ENCODE measurements around the gene STK38L.
"Not testable (repeated sequence)": the region's sequence is repeated elsewhere in the genome, so short reads cannot be mapped to it uniquely, and the experiment has no call there.

Gene STK38L

GRCh38 chr12:27221625-27222387, 22.3 kb upstream of the STK38L start:
- H3K4me3 ChIP-seq (ENCODE audit: low read depth, low read length) = no peak overlapping the region
- DNase-seq (ENCODE audit: low read depth) = no peak

- H3K4me3 ChIP-seq (ENCODE audit: low read depth, low read length) = no peak overlapping the region
- no peak for DNase-seq (ENCODE audit: low read depth)
Measured at GRCh38 chr12:27226407-27226929, 17.6 kb upstream of the STK38L start.

GRCh38 chr12:27229367-27229766, 14.7 kb upstream of the STK38L start:
- DNase-seq (ENCODE audit: low read depth) = no peak

DNA sequence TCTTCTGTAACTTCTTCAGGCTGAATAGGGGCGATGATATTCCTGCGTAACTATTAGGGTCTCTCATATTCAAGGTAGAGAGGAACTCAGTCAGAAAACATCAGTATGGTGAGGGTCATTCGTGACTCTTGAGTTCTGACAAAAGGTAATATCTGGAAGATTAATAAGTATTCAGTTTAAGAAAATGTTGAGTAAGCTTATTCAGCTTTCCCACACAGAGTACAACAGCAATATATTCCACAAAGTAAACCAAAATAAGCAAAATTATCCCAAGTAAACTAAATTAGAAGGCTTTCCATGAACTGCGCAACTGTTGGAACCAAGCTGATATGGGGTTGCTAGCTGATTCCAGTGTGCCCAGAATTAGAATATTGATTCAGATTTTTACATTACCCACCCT, 12.7 kb upstream of the STK38L start:
- not testable (repeated sequence) for H3K4me3 ChIP-seq (ENCODE audit: low read depth, low read length); DNase-seq (ENCODE audit: low read depth)

More at GRCh38 chr12:27229367-27229766, 14.7 kb upstream of the STK38L start:
- no peak overlapping the region for H3K4me3 ChIP-seq (ENCODE audit: low read depth, low read length)

DNA sequence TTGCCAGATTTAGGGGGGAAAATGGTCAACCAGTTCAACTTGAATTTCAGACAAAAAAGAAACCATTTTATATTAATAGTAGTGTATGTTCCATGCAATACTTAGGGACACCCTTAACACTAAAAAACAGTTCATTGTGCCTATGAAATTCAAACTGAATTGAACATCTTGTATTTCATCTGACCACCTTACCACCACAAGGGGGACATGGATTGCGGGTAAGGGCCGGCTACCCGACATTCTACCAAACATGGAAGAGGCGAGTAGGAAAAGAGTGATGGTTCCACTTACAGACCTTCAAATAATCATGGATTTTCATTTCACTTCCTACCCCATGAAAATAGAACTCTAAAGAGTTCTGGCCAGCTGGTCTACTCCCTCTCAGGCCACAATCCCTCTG, 10.3 kb upstream of the STK38L start:
- no peak overlapping the region for H3K4me3 ChIP-seq (ENCODE audit: low read depth, low read length)
- DNase-seq (ENCODE audit: low read depth) = no peak

DNA sequence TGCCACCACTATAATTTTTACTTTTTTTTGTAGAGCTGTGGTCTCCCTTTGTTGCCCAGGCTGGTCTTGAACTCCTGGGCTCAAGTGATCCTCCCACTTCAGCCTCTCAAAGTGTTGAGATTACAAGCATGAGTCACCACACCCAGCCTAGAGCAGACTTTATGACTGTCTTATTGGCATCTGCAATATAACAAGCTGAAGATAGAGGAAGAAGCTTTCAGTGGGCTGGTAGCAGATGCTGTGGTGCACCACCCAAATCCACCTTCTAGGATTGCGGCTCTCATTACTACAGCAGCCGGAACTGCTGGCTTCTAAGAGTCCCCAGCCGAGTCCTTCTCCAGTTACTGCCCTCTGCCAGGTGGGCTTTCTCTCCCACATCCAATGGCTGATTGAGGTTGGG, 7.6 kb upstream of the STK38L start:
- H3K4me3 ChIP-seq (ENCODE audit: low read depth, low read length) = no peak overlapping the region
- DNase-seq (ENCODE audit: low read depth) = no peak

- no peak overlapping the region for H3K4me3 ChIP-seq (ENCODE audit: low read depth, low read length)
- DNase-seq (ENCODE audit: low read depth) = no peak
Measured at GRCh38 chr12:27237790-27238771, 6.0 kb upstream of the STK38L start.

- no peak overlapping the region for H3K4me3 ChIP-seq (ENCODE audit: low read depth, low read length)
- no peak for DNase-seq (ENCODE audit: low read depth)
Measured at GRCh38 chr12:27243006-27243405, 1.1 kb upstream of the STK38L start.

- DNase-seq (ENCODE audit: low read depth) = no peak
- peak overlapping the region; percentile 86 for H3K4me3 ChIP-seq (ENCODE audit: low read depth, low read length)
Measured at GRCh38 chr12:27244689-27245488, 803 bp downstream of the STK38L start.

DNA sequence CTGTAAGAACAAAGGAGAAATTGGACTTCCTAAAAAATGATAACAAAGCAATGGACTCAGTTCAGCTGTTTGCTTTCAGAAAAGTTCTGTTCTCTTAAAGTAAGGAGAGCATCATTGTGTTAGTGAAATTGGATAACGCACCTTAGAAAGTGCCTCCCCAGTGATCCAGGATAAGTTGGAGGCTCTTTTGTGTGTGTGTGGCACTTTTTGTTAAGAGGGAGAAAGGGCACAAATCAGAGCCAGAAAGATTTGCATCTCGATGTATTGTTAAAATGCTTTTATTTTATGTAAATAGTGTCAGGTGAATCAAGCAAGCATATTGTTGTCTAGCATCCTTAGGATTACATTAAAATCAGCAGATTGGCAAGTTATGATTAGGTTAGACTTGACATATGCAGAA, 2.1 kb downstream of the STK38L start:
- H3K4me3 ChIP-seq (ENCODE audit: low read depth, low read length) = peak overlapping the region; percentile 11
- no peak for DNase-seq (ENCODE audit: low read depth)

GRCh38 chr12:27246774-27247173, 2.7 kb downstream of the STK38L start:
- no peak overlapping the region for H3K4me3 ChIP-seq (ENCODE audit: low read depth, low read length)
- no peak for DNase-seq (ENCODE audit: low read depth)

- no peak for DNase-seq (ENCODE audit: low read depth)
- H3K4me3 ChIP-seq (ENCODE audit: low read depth, low read length) = no peak overlapping the region
Measured at GRCh38 chr12:27252934-27253333, 8.8 kb downstream of the STK38L start.

GRCh38 chr12:27253347-27253746, 9.3 kb downstream of the STK38L start:
- no peak for DNase-seq (ENCODE audit: low read depth)
- H3K4me3 ChIP-seq (ENCODE audit: low read depth, low read length) = no peak overlapping the region

DNA sequence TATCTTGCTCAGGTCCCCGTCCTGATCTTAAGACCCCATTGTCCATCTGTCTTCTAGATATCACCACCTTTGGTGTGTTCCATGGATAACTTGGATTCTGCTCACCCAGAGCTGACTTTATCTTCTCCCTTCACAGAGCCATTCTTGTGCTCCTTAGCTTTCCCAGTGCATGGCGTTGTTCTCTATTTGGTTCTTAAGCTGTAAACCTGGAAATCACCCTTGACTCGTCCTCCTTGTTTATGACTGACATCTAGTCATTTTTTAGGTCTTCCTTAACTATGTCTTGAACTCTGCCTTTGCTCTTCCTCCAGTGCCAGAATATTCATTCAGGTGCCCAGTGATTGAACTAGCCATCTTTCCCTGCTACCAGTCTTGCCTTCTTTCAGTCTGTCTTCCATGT, 11.7 kb downstream of the STK38L start:
- DNase-seq (ENCODE audit: low read depth) = no peak
- no peak overlapping the region for H3K4me3 ChIP-seq (ENCODE audit: low read depth, low read length)

DNA sequence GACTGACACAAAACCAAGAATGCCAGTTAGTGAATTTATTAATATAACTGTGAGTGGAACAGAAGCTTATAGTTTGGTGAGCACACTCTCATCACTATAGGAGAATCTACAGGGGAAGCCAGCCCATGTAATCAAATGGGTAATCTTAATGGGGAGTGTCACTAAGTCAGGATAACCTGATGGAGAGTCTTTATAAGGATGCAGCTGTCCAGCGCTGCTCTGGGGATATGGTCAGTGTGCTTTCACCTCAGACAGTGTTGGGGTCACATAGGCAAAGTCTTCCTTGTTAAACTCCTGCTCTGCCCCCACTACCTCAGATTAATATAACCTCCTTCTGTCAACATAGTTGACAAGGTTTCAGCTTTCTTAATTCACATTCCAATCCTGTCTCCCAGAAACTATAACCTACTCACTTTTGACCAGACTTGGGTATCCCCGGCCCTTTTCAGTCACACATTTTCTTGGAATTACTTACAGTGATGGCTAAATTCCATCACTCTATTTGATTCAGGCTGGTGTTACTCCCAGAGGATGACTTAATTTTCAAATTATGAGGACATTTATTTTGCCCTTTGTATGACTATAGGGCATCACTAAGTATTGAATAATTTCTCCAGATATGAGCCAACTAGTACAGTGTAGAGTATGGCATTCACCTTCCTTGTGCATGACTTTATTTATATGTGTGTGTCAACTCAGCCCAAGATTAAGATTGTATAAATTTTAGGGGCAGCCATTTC, 13.2 kb downstream of the STK38L start:
- H3K4me3 ChIP-seq (ENCODE audit: low read depth, low read length) = no peak overlapping the region
- DNase-seq (ENCODE audit: low read depth) = no peak

- H3K4me3 ChIP-seq (ENCODE audit: low read depth, low read length) = no peak overlapping the region
- DNase-seq (ENCODE audit: low read depth) = no peak
Measured at GRCh38 chr12:27260746-27261145, 16.7 kb downstream of the STK38L start.

DNA sequence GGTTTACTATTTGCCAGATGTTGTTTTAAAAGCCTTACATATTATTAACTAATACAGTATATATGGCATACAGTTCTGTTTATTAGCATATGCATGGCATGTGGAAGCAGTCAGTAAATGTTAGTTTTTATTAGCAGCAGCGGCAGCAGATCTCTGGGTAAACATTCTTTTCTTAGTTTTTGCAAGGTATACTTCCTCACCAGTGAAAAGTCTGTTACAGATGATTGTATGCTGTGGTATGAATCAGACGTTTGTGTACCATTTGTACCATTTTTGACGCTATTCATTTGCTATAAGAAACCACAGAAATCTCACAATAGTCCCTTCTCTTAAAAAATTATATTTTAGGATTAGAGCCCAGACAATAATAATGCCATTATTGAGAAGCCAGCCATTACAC, 17.8 kb downstream of the STK38L start:
- DNase-seq (ENCODE audit: low read depth) = no peak
- no peak overlapping the region for H3K4me3 ChIP-seq (ENCODE audit: low read depth, low read length)

DNA sequence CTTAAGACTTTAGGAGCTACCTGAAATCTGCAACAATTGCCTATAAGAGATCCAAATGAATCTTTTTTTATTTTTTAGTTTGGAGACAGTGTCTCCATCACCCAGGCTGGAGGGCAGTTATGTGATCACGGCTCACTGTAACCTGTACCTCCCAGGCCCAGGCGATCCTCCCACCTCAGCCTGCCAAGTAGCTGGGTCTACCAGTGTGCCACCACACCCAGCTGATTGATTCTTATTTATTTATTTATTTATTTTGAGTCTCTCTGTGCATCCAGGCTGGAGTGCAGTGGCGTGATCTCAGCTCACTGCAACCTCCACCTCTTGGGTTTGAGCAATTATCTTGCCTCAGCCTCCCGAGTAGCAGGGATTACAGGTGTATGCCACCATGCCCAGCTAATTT, 26.1 kb downstream of the STK38L start:
- DNase-seq (ENCODE audit: low read depth) = no peak
- H3K4me3 ChIP-seq (ENCODE audit: low read depth, low read length) = no peak overlapping the region

- no peak for DNase-seq (ENCODE audit: low read depth)
- H3K4me3 ChIP-seq (ENCODE audit: low read depth, low read length) = no peak overlapping the region
Measured at GRCh38 chr12:27271206-27271605, 27.1 kb downstream of the STK38L start.

Data from skeletal muscle cell (primary cell).